Neuronal stem cell (in vitro differentiated cells): ENCODE measurements around the gene SMCO2.

Experiments
- DNase-seq: peaks from one replicate; pipeline ENCODE4 v3.0.0-alpha.2; 2013; ENCODE audit warnings: low spot score
- H2AFZ ChIP-seq: one replicate; pipeline ENCODE4 v1.6.1; 2013; ENCODE audit warnings: mild to moderate bottlenecking, low read length, inconsistent platforms
- H2AK5ac ChIP-seq: 2 replicates; pipeline ENCODE4 v1.6.1; 2013; ENCODE audit warnings: low read depth, mild to moderate bottlenecking, inconsistent platforms, low read length, moderate library complexity, mixed read lengths
- H2BK120ac ChIP-seq: 2 replicates; pipeline ENCODE4 v1.6.1; 2013; ENCODE audit warnings: low read depth, mild to moderate bottlenecking, inconsistent platforms, low read length, moderate library complexity, mixed read lengths
- H2BK12ac ChIP-seq: one replicate; pipeline ENCODE4 v1.6.1; 2013; ENCODE audit warnings: low read length, inconsistent platforms
- H2BK15ac ChIP-seq: 2 replicates; pipeline ENCODE4 v1.6.1; 2013; ENCODE audit warnings: mild to moderate bottlenecking, low read length, inconsistent platforms, mixed read lengths
- H2BK5ac ChIP-seq: one replicate; pipeline ENCODE4 v1.6.1; 2013; ENCODE audit warnings: inconsistent platforms, mild to moderate bottlenecking, low read length, moderate library complexity
- H3K14ac ChIP-seq: one replicate; pipeline ENCODE4 v1.6.1; 2013; ENCODE audit warnings: low read length, inconsistent platforms
- H3K18ac ChIP-seq: 2 replicates; pipeline ENCODE4 v1.6.1; 2013; ENCODE audit warnings: low read length, inconsistent platforms
- H3K23ac ChIP-seq: 2 replicates; pipeline ENCODE4 v1.6.1; 2013; ENCODE audit warnings: low read depth, mild to moderate bottlenecking, mixed read lengths, low read length, inconsistent platforms; ENCODE audit not compliant: poor library complexity
- H3K27ac ChIP-seq: replicated peaks from 3 replicates; pipeline ENCODE4 v1.5.1; 2013; ENCODE audit warnings: low read length, inconsistent platforms
- H3K27me3 ChIP-seq, 3 experiments: 2 replicates each; pipeline ENCODE4 v1.6.1; 2013; ENCODE audit warnings: low read length in 3 of 3, mild to moderate bottlenecking in 2 of 3, inconsistent platforms in 1 of 3, low read depth in 1 of 3, mixed read lengths in 1 of 3, moderate library complexity in 1 of 3; ENCODE audit not compliant: control insufficient read depth in 3 of 3, insufficient read depth in 3 of 3
- H3K36me3 ChIP-seq, 2 donors: replicated peaks in 1 of 2; 2 replicates each; pipeline ENCODE4 v1.6.1; 2013; ENCODE audit warnings: low read length in 2 of 2; ENCODE audit not compliant: control insufficient read depth in 2 of 2, insufficient read depth in 2 of 2
- H3K4ac ChIP-seq: 2 replicates; pipeline ENCODE4 v1.6.1; 2013; ENCODE audit warnings: inconsistent platforms, mild to moderate bottlenecking, low read length, moderate library complexity
- H3K4me1 ChIP-seq, 2 donors: 1 replicate in 1 of 2; 2 replicates in 1 of 2; pipeline ENCODE4 v1.6.1; 2013; ENCODE audit warnings: low read length in 2 of 2, low read depth in 1 of 2; ENCODE audit not compliant: control insufficient read depth in 2 of 2, insufficient read depth in 1 of 2
- H3K4me2 ChIP-seq: one replicate; pipeline ENCODE4 v1.6.1; 2013; ENCODE audit warnings: mild to moderate bottlenecking, low read length, inconsistent platforms; ENCODE audit not compliant: insufficient read depth, poor library complexity, severe bottlenecking
- H3K4me3 ChIP-seq, 2 donors: 2 replicates each; pipeline ENCODE4 v1.5.1; 2013; ENCODE audit warnings: low read length in 2 of 2, mild to moderate bottlenecking in 2 of 2, inconsistent platforms in 1 of 2, moderate library complexity in 1 of 2
- H3K79me1 ChIP-seq: one replicate; pipeline ENCODE4 v1.6.1; 2013; ENCODE audit warnings: low read depth, mild to moderate bottlenecking, inconsistent platforms, low read length, moderate library complexity
- H3K9ac ChIP-seq: one replicate; pipeline ENCODE4 v1.6.1; 2013; ENCODE audit warnings: mild to moderate bottlenecking, low read depth, low read length, inconsistent platforms; ENCODE audit not compliant: poor library complexity
- H3K9me3 ChIP-seq, 2 donors: replicated peaks in 1 of 2; 2 replicates each; pipeline versions ENCODE3 to v1.6.1; 2013; ENCODE audit warnings: low read length in 2 of 2, mild to moderate bottlenecking in 2 of 2, inconsistent platforms in 1 of 2, low read depth in 1 of 2, mixed read lengths in 1 of 2, moderate library complexity in 1 of 2; ENCODE audit not compliant: control insufficient read depth in 2 of 2, insufficient read depth in 1 of 2
- H4K8ac ChIP-seq: one replicate; pipeline ENCODE4 v1.6.1; 2013; ENCODE audit warnings: low read depth, mild to moderate bottlenecking, inconsistent platforms, low read length, moderate library complexity
- H4K91ac ChIP-seq: one replicate; pipeline ENCODE4 v1.6.1; 2013; ENCODE audit warnings: low read length, low read depth, mild to moderate bottlenecking, inconsistent platforms; ENCODE audit not compliant: poor library complexity
- WGBS, 2 donors: extraction: QIAGEN DNeasy Blood & Tissue Kit; methylation state at CpG; one replicate each; pipeline ENCODE4 v1.1.7; 2013; ENCODE audit warnings: missing lambda C conversion rate in 2 of 2, mixed read lengths in 1 of 2; ENCODE audit not compliant: insufficient read length in 2 of 2, insufficient replicate concordance in 1 of 2; ENCODE audit errors: extremely low coverage in 2 of 2; 5-methylcytosine and 5-hydroxymethylcytosine counted together

SMCO2 gene

DNA sequence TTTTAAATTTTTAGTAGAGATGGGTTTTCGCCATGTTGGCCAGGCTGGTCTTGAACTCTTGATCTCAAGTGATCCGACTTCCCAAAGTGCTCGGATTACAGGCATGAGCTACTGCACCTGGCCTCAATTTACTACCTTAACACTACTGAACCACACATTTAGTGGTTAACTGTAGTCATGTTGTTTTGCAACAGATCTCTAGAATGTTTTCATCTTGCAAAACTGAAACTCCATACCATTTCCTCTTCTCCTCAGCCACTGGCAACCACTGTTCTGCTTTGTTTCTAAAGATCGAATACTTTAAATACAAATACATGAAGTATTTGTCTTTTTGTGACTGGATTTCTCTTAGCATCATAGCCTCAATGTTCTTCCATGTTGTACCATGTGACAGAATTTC is 15.4 kb upstream of the SMCO2 start:
- no peaks in the 10 kb centered on the region for H3K4me1 ChIP-seq
- no peak overlapping the region for H3K14ac ChIP-seq
- H3K36me3 ChIP-seq: peaks cover 0 to 3% of the 10 kb centered on the region in 2 donors
- no peak overlapping the region for H3K9ac ChIP-seq
- no peaks in the 10 kb centered on the region for H3K9me3 ChIP-seq
- DNase-seq: no peak
- H2BK5ac ChIP-seq: no peak overlapping the region
- H3K27ac ChIP-seq: no peak overlapping the region
- no peak overlapping the region for H2AFZ ChIP-seq
- no peak overlapping the region for H2BK120ac ChIP-seq
- H3K18ac ChIP-seq: no peak overlapping the region
- no peaks in the 10 kb centered on the region for H3K79me1 ChIP-seq
- no CpG with 5 or more reads among the region's 4 CpGs for WGBS, 2 donors
- no peak overlapping the region for H4K91ac ChIP-seq
- no peak overlapping the region for H3K23ac ChIP-seq
- no peak overlapping the region for H2BK12ac ChIP-seq
- no peak overlapping the region for H3K4me2 ChIP-seq
- no peak overlapping the region for H2BK15ac ChIP-seq
- no peaks in the 10 kb centered on the region for H3K27me3 ChIP-seq
- no peak overlapping the region for H3K4me3 ChIP-seq
- H3K4ac ChIP-seq: no peak overlapping the region
- H2AK5ac ChIP-seq: no peak overlapping the region
- H4K8ac ChIP-seq: no peak overlapping the region

- Histone ChIP-seq H4K8ac (no peak overlapping the region), H3K18ac (no peak overlapping the region), H3K4me2 (no peak overlapping the region), H2AFZ (peak overlapping the region; percentile 72), H2BK12ac (no peak overlapping the region), H3K79me1 (no peaks in the 10 kb centered on the region), H3K9ac (no peak overlapping the region), H2BK5ac (no peak overlapping the region), H3K9me3 (no peaks in the 10 kb centered on the region), H3K4me1 (no peaks in the 10 kb centered on the region), H3K4ac (no peak overlapping the region), H3K27ac (no peak overlapping the region), H3K36me3 (no peaks in the 10 kb centered on the region), H3K4me3 (no peak overlapping the region), H2BK120ac (no peak overlapping the region), H2BK15ac (no peak overlapping the region), H4K91ac (no peak overlapping the region), H3K23ac (no peak overlapping the region), H2AK5ac (no peak overlapping the region), H3K14ac (no peak overlapping the region), H3K27me3 (no peaks in the 10 kb centered on the region)
- WGBS, 2 donors: no CpG with 5 or more reads among the region's 6 CpGs
- no peak for DNase-seq
Measured at GRCh38 chr12:27434673-27435565, 11.6 kb upstream of the SMCO2 start.

GRCh38 chr12:27436029-27436428 is 10.5 kb upstream of the SMCO2 start:
- H3K9me3 ChIP-seq: no peaks in the 10 kb centered on the region
- no peak overlapping the region for H4K8ac ChIP-seq
- H2AFZ ChIP-seq: no peak overlapping the region
- no peak overlapping the region for H3K4ac ChIP-seq
- no peak overlapping the region for H2AK5ac ChIP-seq
- H2BK120ac ChIP-seq: no peak overlapping the region
- H2BK5ac ChIP-seq: no peak overlapping the region
- no peak overlapping the region for H3K23ac ChIP-seq
- no peak for DNase-seq
- H3K27me3 ChIP-seq: no peaks in the 10 kb centered on the region
- no peak overlapping the region for H3K14ac ChIP-seq
- no peak overlapping the region for H2BK15ac ChIP-seq
- no peak overlapping the region for H3K4me2 ChIP-seq
- no peak overlapping the region for H2BK12ac ChIP-seq
- H3K4me1 ChIP-seq: no peaks in the 10 kb centered on the region
- H3K79me1 ChIP-seq: no peaks in the 10 kb centered on the region
- H3K9ac ChIP-seq: no peak overlapping the region
- H3K18ac ChIP-seq: no peak overlapping the region
- no peak overlapping the region for H3K4me3 ChIP-seq
- no peak overlapping the region for H3K27ac ChIP-seq
- H3K36me3 ChIP-seq: no peaks in the 10 kb centered on the region
- H4K91ac ChIP-seq: no peak overlapping the region

- Histone ChIP-seq H2BK15ac (no peak overlapping the region), H3K14ac (no peak overlapping the region), H2BK120ac (no peak overlapping the region), H4K91ac (no peak overlapping the region), H4K8ac (no peak overlapping the region), H3K79me1 (no peaks in the 10 kb centered on the region), H3K9ac (no peak overlapping the region), H3K4me3 (no peak overlapping the region), H3K9me3 (no peaks in the 10 kb centered on the region), H3K36me3 (no peaks in the 10 kb centered on the region), H3K4ac (no peak overlapping the region), H2AFZ (no peak overlapping the region), H2BK5ac (no peak overlapping the region), H2BK12ac (no peak overlapping the region), H3K23ac (no peak overlapping the region), H3K27me3 (no peaks in the 10 kb centered on the region), H3K27ac (no peak overlapping the region), H3K4me1 (no peaks in the 10 kb centered on the region), H3K18ac (no peak overlapping the region), H2AK5ac (no peak overlapping the region), H3K4me2 (no peak overlapping the region)
- no peak for DNase-seq
- WGBS, 2 donors: no CpG with 5 or more reads among the region's 1 CpG
Measured at GRCh38 chr12:27436768-27437167, 9.8 kb upstream of the SMCO2 start.
